ENCODE results near the gene GTF2A1.

- TF ChIP-seq POLR2AphosphoS5 (IDR thresholded peaks at IDR 0.05): no peak
- peak in 3 of 7 experiments; percentile 19 to 39 (median 26) for TF ChIP-seq CTCF (IDR thresholded peaks at IDR 0.05)
- TF ChIP-seq EP300 (IDR thresholded peaks at IDR 0.05): no peak
Observed at GRCh38 chr14:81164167-81164774, 56.5 kb downstream of the GTF2A1 start.
